GM19467 (cell line): ENCODE data around the gene IWS1.
"Not testable (repeated sequence)": the region's sequence is repeated elsewhere in the genome, so short reads cannot be mapped to it uniquely, and the experiment has no call there.

ENCODE experiments used
- ATAC-seq: cut with Tn5 transposase; IDR thresholded peaks from one replicate; pipeline ENCODE4 v1.9.1; 2021; ENCODE audit warnings: mild to moderate bottlenecking, moderate library complexity; ENCODE audit not compliant: unreplicated experiment

IWS1 gene

DNA sequence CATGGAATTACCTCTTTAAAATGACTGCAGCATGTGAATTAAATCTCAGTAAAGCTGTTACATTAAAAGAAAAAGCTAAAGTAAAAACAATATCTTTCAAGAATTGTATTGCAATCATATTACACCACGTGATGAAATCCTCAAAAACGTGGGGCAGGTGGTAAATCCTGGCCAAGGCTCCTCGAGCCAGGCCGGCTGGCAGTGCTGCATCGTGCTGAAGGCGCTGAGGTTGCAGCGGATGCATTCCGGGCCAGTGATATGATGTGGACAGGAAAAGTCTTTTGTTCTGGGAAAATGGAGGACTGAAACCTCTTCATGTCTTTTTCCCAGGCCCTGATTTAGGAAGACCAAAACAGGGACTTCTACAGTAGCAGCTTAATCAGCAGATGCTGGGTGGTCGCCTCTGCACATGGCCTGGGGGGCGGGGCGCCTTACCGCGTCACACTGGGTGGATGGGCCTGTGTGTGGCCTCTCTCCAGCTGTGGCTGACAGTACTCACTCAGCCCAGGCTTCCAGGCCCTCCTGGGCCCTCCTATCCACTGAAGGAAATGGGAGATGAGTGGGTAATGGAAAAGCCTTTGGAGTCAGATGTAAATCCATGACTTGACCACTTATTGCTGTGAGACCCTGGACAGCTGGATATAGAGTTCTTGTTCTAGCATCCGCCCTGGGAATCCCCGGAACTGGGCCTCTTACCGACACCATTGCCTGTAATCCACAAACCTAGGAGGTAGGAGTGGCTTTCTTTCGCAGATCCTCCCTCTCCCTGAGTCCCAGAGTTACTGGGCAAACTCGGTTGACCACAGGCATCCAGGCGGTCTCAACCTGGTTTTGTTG, 62.9 kb downstream of the IWS1 start:
- ATAC-seq = no peak

DNA sequence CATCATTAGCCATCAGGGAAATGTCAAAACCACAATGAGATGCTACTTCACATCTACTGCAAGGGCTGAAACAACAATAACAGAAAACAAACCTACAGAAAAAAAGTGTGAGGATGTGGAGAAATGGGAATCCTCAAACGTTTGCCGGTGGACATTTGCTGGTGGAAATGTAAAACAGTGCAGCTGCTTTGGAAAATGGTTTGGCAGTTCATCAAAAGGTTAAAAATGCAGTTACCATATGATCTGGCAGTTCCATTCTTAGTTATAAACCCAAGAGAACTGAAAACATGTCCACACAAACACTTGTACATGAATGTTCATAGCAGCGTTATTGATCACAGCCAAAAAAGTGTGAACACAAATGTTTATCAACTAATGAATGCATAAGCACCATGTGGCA, 63.8 kb downstream of the IWS1 start:
- ATAC-seq = no peak

- ATAC-seq = no peak
Observed at GRCh38 chr2:127456960-127457359, 69.3 kb downstream of the IWS1 start.

- no peak for ATAC-seq
Observed at GRCh38 chr2:127455566-127456493, 70.5 kb downstream of the IWS1 start.

DNA sequence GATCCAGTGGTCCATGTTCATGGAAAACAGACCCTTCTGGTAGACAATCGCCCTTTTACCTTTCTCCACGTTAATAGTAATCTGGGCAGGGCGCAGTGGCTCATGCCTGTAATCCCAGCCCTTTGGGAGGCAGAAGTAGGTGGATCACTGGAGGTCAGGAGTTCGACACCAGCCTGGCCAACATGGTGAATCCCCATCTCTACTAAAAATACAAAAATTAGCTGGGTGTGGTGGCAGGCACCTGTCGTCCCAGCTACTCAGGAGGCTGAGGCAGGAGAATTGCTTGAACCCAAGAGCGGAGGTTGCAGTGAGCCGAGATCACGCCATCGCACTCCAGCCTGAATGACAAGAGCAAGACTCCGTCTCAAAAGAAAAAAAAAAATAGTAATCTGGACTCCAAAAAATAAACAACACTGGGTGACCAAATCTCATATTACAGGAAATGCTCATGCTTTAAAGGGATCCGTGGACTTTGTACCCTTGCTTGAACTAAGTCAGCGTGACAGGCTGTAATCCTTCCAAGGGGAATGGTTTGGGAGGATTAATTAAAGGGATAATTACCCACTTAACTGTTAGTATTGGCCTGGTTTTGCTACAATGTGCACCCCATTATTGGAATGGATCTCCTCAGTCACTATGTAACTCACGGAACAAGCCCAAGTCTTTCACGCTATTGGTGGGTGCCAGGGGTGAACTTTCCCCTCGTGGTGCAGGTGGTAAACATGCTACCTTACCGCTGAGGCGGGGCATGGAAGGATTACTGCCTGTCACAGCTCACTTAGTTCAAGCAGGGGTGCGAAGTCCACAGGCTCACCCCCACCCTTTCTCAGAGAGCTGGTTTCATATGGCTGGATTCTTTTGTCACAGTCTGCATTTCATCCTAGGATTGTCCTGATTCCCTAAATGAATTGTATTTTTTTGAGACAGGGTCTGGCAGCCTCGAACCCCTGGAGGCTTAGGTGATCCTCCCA, 71.4 kb downstream of the IWS1 start:
- no peak for ATAC-seq

DNA sequence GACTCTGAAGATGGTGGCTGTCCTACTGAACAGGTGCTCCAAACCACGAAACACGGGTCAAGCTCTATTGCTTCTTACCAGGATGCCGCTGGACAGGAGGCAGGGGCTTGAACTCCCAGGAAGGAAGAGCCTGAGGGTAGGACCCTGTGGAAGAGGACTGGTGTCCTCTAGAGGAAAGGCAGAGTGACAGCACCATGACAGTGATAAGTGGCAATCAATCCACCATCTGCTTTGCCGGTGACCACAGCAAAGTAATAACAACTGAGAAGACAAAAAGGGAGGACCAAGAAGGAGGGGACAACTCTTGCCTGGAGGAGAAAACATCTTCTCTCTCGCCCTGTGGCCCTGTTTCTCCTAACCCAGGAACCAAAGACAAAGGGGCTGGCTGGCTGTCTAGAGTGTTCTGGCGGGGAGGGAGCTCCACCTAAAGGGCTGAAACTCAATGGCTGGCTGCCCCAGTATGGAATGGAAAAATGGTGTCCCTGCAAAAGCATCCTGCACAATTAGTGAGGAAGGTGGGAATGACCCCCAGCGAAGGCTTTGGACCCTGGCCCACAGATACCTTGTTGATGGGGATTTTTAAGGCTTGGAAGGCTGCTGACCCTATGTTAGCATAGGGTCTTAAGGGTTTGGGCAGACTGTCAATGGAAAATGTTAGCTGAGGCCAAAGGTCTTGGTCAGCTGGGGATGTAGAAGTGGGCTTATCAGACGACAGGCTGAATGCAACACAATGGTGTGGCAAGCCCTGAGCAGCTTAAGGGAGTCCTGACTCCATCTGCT, 72.7 kb downstream of the IWS1 start:
- no peak for ATAC-seq

- ATAC-seq = no peak
Observed at GRCh38 chr2:127453013-127453391, 73.3 kb downstream of the IWS1 start.

DNA sequence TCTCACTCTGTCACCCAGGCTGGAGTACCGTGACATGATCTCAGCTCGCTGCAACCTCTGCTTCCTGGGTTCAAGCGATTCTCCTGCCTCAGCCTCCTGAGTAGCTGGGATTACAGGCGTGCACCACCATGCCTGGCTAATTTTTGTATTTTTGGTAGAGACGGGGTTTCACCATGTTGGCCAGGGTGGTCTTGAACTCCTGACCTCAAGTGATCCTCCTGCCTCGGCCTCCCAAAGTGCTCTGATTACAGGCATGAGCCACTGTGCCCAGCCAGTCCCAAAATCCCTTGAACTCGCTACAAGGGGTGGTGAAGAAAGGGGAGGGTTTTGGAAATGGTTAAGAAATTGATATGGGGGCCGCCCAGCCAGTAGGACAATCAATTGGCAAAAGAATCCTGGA, 73.9 kb downstream of the IWS1 start:
- not testable (repeated sequence) for ATAC-seq

- ATAC-seq = no peak
Observed at GRCh38 chr2:127451981-127452380, 74.3 kb downstream of the IWS1 start.

DNA sequence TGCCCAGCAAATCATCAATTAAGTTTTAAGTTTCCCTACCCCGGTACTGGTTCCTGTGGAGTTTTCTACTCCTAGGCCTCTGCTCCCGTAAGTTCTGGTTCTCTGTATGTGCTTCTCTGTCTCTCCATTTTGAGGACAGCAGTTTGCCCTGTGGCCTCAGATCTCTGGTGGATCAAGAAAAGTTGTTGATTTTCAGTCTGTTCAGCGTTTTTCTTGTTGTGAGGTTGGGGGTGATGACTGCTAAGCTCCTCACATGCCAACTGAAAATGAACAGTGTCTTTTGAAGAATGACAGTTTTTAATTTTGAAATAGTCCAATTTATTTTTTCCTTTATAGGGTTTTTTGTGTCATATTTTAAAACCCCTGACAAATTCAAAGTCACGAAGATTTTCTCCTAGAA, 76.4 kb downstream of the IWS1 start:
- ATAC-seq = no peak

DNA sequence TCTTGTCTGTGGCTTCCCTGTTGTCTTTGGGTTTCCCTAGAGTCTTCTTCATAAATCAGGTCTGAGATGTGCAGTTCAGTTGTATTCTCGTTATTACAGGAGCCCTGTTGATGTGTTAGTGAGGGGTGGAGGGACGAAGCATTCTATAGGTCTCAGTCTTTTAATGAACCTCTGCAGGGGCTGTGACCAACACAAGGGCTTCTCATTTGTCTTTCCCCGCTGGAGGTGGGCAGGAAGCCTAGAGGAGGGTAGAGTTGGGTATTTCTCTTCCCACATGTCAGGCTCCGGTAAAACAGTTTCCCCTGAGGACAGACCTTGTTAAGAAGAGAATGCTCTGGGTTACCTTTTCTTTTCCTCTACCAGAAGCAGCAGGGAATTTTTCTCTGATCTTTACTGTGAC, 76.9 kb downstream of the IWS1 start:
- ATAC-seq = no peak

- ATAC-seq = no peak
Observed at GRCh38 chr2:127448526-127448925, 77.8 kb downstream of the IWS1 start.

DNA sequence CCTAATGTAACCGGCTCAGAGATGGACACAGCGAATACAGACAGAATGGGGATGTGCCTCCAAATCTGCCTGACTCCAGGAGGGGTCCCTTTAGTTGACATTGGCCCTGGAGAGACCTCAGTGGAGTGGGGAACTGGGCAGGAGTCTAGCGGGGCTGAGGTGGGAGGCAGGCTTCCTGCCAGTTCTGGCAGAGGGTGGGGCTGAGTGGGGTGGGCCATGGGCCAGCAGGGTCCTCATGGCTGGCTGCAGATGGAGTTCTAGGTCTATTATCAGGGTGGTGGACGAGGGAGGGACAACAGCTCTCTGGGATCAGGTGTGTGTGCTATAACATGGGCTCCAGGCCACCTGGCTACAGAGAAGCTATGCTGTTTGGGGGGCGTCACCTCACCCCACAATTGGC, 86.9 kb downstream of the IWS1 start:
- ATAC-seq = no peak

DNA sequence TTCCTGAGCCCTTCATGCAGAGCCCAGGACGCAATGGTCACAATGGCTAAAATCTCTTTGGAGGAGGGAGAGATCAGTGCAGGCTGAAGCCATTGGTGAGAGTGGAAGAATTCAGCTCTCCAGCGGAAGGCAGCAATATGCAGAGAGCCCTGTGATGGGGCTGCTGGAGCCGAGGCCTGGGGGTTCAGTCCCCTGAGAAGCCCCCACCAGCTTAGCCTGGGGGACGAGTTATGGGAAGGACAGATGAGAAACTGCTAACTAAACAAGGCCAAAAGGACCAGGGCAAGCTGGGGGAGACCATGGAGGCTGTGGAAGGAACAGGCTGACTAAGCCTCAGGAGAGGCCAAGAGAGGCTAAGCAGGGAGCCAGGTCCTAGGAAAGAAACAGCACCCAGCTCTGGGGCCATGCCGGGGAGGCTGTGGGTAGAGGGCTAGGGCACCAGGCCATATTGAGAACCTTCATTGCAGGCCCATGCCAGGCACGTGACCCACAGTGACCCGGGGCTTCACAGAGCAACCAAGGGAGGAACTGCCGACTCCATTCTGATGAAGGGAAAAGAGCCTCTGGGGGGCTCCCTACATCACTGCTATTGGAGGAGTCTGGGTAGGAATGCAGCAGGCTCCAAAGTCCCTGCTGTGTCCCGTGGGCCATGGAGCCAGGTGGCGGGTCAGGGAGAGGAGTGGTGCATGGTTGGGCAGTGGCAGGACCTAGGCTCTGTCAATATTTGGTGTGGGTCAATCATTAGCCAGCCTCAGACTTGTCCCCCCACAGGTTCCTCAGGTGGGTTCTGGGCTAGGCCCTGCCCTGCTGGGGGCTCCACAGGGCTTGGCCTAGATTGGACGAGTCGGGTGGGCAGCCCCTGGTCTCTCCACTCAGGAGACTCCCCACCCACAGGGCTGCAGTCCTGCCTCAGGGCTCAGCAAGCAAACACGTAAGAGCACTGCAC, 88.2 kb downstream of the IWS1 start:
- ATAC-seq = no peak

GRCh38 chr2:127437056-127437455, 89.2 kb downstream of the IWS1 start:
- ATAC-seq = no peak

- ATAC-seq = no peak
Observed at GRCh38 chr2:127434515-127434914, 91.8 kb downstream of the IWS1 start.

DNA sequence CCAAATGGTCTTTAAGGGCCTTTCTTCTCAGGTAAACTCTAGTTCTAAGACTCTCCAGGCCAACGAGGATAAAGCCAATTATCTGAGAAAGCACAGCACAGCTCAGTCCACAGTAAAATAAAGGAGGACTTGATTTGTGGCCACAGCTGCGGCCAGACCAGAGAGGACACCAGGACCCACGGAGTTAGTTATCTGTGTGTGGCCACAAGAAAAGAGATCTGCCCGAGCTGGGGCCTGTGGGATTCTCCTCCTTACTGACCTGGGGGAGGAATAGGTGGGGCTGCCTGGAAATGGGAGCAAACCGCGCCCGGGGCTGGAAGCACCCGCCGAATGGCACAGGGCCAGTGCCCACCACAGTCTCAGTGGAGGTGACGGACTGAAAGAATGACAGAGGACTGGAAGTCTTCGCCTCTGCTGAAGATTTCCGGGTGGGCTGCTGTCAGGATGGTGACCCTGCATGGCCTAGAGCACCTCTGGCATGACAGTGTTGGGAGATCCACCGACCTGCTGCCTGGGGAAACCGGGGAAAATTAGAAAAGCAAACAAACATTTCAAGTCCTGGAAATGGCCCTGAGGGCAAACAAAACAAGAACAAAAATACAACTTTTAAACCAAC, 94.8 kb downstream of the IWS1 start:
- no peak for ATAC-seq
